ENCODE results near the gene ESPN.

ESPN gene

GRCh38 chr1:6498576-6499111, 74.1 kb downstream of the ESPN start:
- H3K4me3 ChIP-seq (replicated peaks; ENCODE audit: low read depth, low read length): no peak overlapping the region
- no peak for DNase-seq (ENCODE audit: extremely low read depth, low read depth)
- no peak for TF ChIP-seq CTCF (IDR thresholded peaks at IDR 0.05; ENCODE audit: low read depth, low read length, missing control alignments)

GRCh38 chr1:6499296-6499695, 74.7 kb downstream of the ESPN start:
- no peak for TF ChIP-seq CTCF (IDR thresholded peaks at IDR 0.05; ENCODE audit: low read depth, low read length, missing control alignments)
- DNase-seq (ENCODE audit: extremely low read depth, low read depth): no peak
- H3K4me3 ChIP-seq (replicated peaks; ENCODE audit: low read depth, low read length): no peak overlapping the region

GRCh38 chr1:6500544-6501278, 76.1 kb downstream of the ESPN start:
- DNase-seq (ENCODE audit: extremely low read depth, low read depth): no peak
- TF ChIP-seq CTCF (IDR thresholded peaks at IDR 0.05; ENCODE audit: low read depth, low read length, missing control alignments): no peak
- no peak overlapping the region for H3K4me3 ChIP-seq (replicated peaks; ENCODE audit: low read depth, low read length)

- no peak for DNase-seq (ENCODE audit: extremely low read depth, low read depth)
- H3K4me3 ChIP-seq (replicated peaks; ENCODE audit: low read depth, low read length): no peak overlapping the region
- TF ChIP-seq CTCF (IDR thresholded peaks at IDR 0.05; ENCODE audit: low read depth, low read length, missing control alignments): no peak
Observed at GRCh38 chr1:6501279-6501813, 76.8 kb downstream of the ESPN start.

- TF ChIP-seq CTCF (IDR thresholded peaks at IDR 0.05; ENCODE audit: low read depth, low read length, missing control alignments): no peak
- H3K4me3 ChIP-seq (replicated peaks; ENCODE audit: low read depth, low read length): no peak overlapping the region
- no peak for DNase-seq (ENCODE audit: extremely low read depth, low read depth)
Observed at GRCh38 chr1:6502000-6502891, 77.7 kb downstream of the ESPN start.

- no peak for DNase-seq (ENCODE audit: extremely low read depth, low read depth)
- H3K4me3 ChIP-seq (replicated peaks; ENCODE audit: low read depth, low read length): no peak overlapping the region
- no peak for TF ChIP-seq CTCF (IDR thresholded peaks at IDR 0.05; ENCODE audit: low read depth, low read length, missing control alignments)
Observed at GRCh38 chr1:6503884-6504602, 79.5 kb downstream of the ESPN start.
